HCT116 (cell line): ENCODE data around the gene NUDT9. TPM values are rescaled to one million over a fixed set of nuclear protein-coding genes. Genes with fewer than 3 reads are reported as not detected.
"Not testable (repeated sequence)": the region's sequence is repeated elsewhere in the genome, so short reads cannot be mapped to it uniquely, and the experiment has no call there.

ENCODE experiments used
- ATAC-seq: fragments of 200-7000 bp; cut with Tn5 transposase; 2 replicates; pipeline ENCODE4 v1.9.1; 2020; ENCODE audit warnings: mild to moderate bottlenecking, moderate library complexity
- BruUV-seq: library from RNA; stranded (reverse); fragments of 400-500 nt; replicated peaks from 2 replicates; lab custom pipeline; 2021; lab: Mats Ljungman, UMichigan
- CTCF ChIA-PET: fragments of 300-600 bp; sonication (Branson Sonifier 250); formaldehyde crosslinking; loops from one replicate; lab custom pipeline; 2021; ENCODE audit warnings: antibody characterized with exemption; lab: Charles Lee
- POLR2A ChIA-PET: fragments of 300-600, 350-600 bp; sonication (Branson Sonifier 250); formaldehyde crosslinking; loops from one replicate; lab custom pipeline; 2021; ENCODE audit warnings: antibody characterized with exemption; lab: Charles Lee
- RAD21 ChIA-PET, 2 experiments: fragments of 300-600 bp; sonication (Branson Sonifier 250); formaldehyde crosslinking; loops; one replicate each; lab custom pipeline; 2023; ENCODE audit warnings: low total read pairs in 2 of 2; ENCODE audit not compliant: uncharacterized antibody in 2 of 2, unreplicated experiment in 2 of 2, low non-redundant PET in 1 of 2; lab: Charles Lee
- DNase-seq: peaks from one replicate; pipeline ENCODE4 v3.0.0-alpha.2; 2010; ENCODE audit warnings: low read depth, low spot score
- H2AFZ ChIP-seq: fragments of 200-600 bp; shearing (Covaris generic), sonication (generic); 2 replicates; pipeline ENCODE4 v1.6.1; 2017; ENCODE audit warnings: low read depth, mixed run types, mixed read lengths, antibody characterized with exemption, low read length; ENCODE audit not compliant: poor library complexity, severe bottlenecking
- H3K27ac ChIP-seq: 2 replicates; pipeline ENCODE4 v1.5.1; 2012; ENCODE audit warnings: low read depth, low read length
- H3K27me3 ChIP-seq: fragments of 200-600 bp; sonication (generic); 2 replicates; pipeline ENCODE4 v1.6.1; 2016; ENCODE audit warnings: mixed run types, low read length, mixed read lengths; ENCODE audit not compliant: insufficient read depth
- H3K36me3 ChIP-seq, 2 experiments: fragments of 200-500 bp in 1 of 2; fragments of 200-600 bp in 1 of 2; sonication (Bioruptor generic) in 1 of 2; sonication (generic) in 1 of 2; 2 replicates each; pipeline versions ENCODE4 v1.5.1 to v1.6.1; 2014 to 2016; ENCODE audit warnings: low read length in 2 of 2, inconsistent platforms in 1 of 2, mixed read lengths in 1 of 2, mixed run types in 1 of 2; ENCODE audit not compliant: insufficient read depth in 2 of 2, control insufficient read depth in 1 of 2
- H3K4me1 ChIP-seq, 2 experiments: fragments of 200-600 bp in 1 of 2; sonication (generic) in 1 of 2; 2 replicates each; pipeline versions ENCODE4 v1.5.1 to v1.6.1; 2012 to 2017; ENCODE audit warnings: low read length in 2 of 2, inconsistent platforms in 1 of 2, mild to moderate bottlenecking in 1 of 2, mixed read lengths in 1 of 2, mixed run types in 1 of 2, moderate library complexity in 1 of 2; ENCODE audit not compliant: insufficient read depth in 2 of 2, control insufficient read depth in 1 of 2
- H3K4me2 ChIP-seq: fragments of 200-600 bp; sonication (generic); 2 replicates; pipeline ENCODE4 v1.6.1; 2017; ENCODE audit warnings: mixed run types, low read length, mixed read lengths
- H3K4me3 ChIP-seq, 2 experiments: fragments of 200-600 bp in 1 of 2; sonication (generic) in 1 of 2; replicated peaks in 1 of 2; 2 replicates each; pipeline ENCODE4 v1.5.1; 2011 to 2016; ENCODE audit warnings: low read length in 2 of 2, control low read depth in 1 of 2, low read depth in 1 of 2, mild to moderate bottlenecking in 1 of 2, mixed read lengths in 1 of 2, mixed run types in 1 of 2
- H3K79me2 ChIP-seq: fragments of 200-600 bp; sonication (generic); 2 replicates; pipeline ENCODE4 v1.6.1; 2017; ENCODE audit warnings: mild to moderate bottlenecking, mixed run types, low read length, moderate library complexity, mixed read lengths; ENCODE audit not compliant: insufficient read depth
- H3K9ac ChIP-seq: fragments of 200-600 bp; sonication (generic); 2 replicates; pipeline ENCODE4 v1.6.1; 2016; ENCODE audit warnings: low read length, mixed read lengths
- H3K9me2 ChIP-seq: fragments of 200-600 bp; sonication (generic), shearing (Covaris generic); 2 replicates; pipeline ENCODE4 v1.6.1; 2017; ENCODE audit warnings: mixed run types, mild to moderate bottlenecking, moderate library complexity; ENCODE audit not compliant: insufficient read depth
- H3K9me3 ChIP-seq, 2 experiments: fragments of 200-500 bp in 1 of 2; fragments of 200-600 bp in 1 of 2; sonication (Bioruptor generic) in 1 of 2; sonication (generic) in 1 of 2; 2 replicates each; pipeline ENCODE4 v1.6.1; 2014 to 2017; ENCODE audit warnings: low read length in 2 of 2, mixed read lengths in 2 of 2, inconsistent platforms in 1 of 2, low read depth in 1 of 2, mild to moderate bottlenecking in 1 of 2, mixed run types in 1 of 2, moderate library complexity in 1 of 2; ENCODE audit not compliant: control insufficient read depth in 1 of 2, insufficient read depth in 1 of 2
- H4K20me1 ChIP-seq: fragments of 200-600 bp; sonication (generic), shearing (Covaris generic); 2 replicates; pipeline ENCODE4 v1.6.1; 2017; ENCODE audit warnings: mixed run types, mild to moderate bottlenecking, moderate library complexity; ENCODE audit not compliant: insufficient read depth
- JUND ChIP-seq: IDR thresholded peaks from 2 replicates; pipeline ENCODE4 v1.6.1; 2012
- SRF ChIP-seq: IDR thresholded peaks from 2 replicates; pipeline ENCODE4 v1.6.1; 2012; ENCODE audit warnings: low read depth
- ZNF274 ChIP-seq: fragments of 200-500 bp; sonication (Bioruptor generic); IDR thresholded peaks from 2 replicates; pipeline ENCODE4 v1.6.1; 2014; ENCODE audit warnings: mild to moderate bottlenecking, low read depth, low read length, inconsistent platforms
- intact Hi-C: fragments of 100-400 bp; cut with micrococcal nuclease; formaldehyde crosslinking; loops from 2 replicates; pipeline ENCODE4 v1.10.0; 2022
- total RNA-seq: library from RNA; stranded (reverse); gene quantifications from one replicate; pipeline ENCODE4 v1.2.1, GENCODE V29; 2021; ENCODE audit not compliant: unreplicated experiment
- TF ChIP-seq, protein P1 (sequence below), 3 experiments: fragments of 200-600 bp in 1 of 3; sonication (generic) in 1 of 3; IDR thresholded peaks in 2 of 3; conservative IDR thresholded peaks in 1 of 3; 2 replicates each; pipeline ENCODE4 v1.5.1; 2012 to 2017; ENCODE audit warnings: low read depth in 2 of 3, low read length in 2 of 3, antibody characterized with exemption in 1 of 3, borderline replicate concordance in 1 of 3, control low read depth in 1 of 3, mild to moderate bottlenecking in 1 of 3, mixed read lengths in 1 of 3, mixed run types in 1 of 3, moderate library complexity in 1 of 3; ENCODE audit not compliant: insufficient read depth in 1 of 3

Gene NUDT9
- total RNA-seq, 1 experiment from 2014 or later: 13.5 TPM

DNA sequence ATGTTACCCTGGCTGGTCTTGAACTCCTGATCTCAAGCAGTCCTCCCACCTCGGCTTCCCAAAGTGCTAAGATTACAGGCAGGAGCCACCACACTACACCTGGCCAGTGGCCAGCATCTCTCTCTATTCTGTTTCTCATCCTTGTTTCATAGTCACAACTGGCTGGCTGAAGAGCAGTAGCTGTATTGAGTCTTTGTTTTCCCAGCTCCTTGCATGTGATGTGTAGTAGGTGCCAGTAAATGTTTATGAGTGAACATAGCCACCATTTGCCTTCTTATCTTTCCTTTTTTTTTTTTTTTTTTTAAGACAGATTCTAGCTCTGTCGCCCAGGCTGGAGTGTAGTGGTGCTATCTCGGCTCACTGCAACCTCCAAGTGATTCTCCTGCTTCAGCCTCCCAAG is 23.6 kb downstream of the NUDT9 start:
- no peak for DNase-seq
- no peaks in the 10 kb centered on the region for H3K9me3 ChIP-seq
- RAD21 ChIA-PET: no interaction called here
- no peaks in the 10 kb centered on the region for H4K20me1 ChIP-seq
- intact Hi-C loops: no loop called here
- H3K9me2 ChIP-seq: no peaks in the 10 kb centered on the region
- H3K79me2 ChIP-seq: no peaks in the 10 kb centered on the region
- H3K27me3 ChIP-seq: no peaks in the 10 kb centered on the region
- TF ChIP-seq SRF: no peak
- no peak for TF ChIP-seq JUND
- TF ChIP-seq, all 23 proteins: peak for 0
- ATAC-seq: no peak
- Histone ChIP-seq H3K9ac (no peak overlapping the region), H3K4me1 (no peaks in the 10 kb centered on the region), H3K27ac (no peak overlapping the region), H3K4me3 (no peak overlapping the region), H3K4me2 (no peak overlapping the region), H2AFZ (no peak overlapping the region), H3K36me3 (peaks cover 8 to 13% of the 10 kb centered on the region in 2 experiments; a peak in 3 of 4 replicates)
- POLR2A ChIA-PET: no interaction called here
- no TSS peak for BruUV-seq
- CTCF ChIA-PET: no interaction called here

DNA sequence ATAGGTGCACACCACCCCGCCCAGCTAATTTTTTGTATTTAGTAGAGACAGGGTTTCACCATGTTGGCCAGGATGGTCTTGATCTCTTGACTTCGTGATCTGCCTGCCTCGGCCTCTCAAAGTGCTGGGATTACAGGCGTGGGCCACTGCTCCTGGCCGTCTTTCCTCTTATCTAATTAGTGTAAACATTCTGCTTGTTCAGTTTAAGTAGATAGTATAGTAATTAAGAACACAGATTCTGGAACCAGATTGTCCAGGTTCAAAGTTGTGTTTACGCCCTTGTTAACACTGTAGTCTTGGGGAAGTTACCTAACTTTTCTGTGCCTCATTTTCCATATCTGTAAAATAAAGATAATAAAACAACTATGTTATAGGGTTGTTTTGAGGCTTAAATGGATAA is 24.0 kb downstream of the NUDT9 start:
- H3K9me3 ChIP-seq, H3K4me2 ChIP-seq, BruUV-seq, H3K9me2 ChIP-seq, H3K27me3 ChIP-seq, CTCF ChIA-PET, H3K4me1 ChIP-seq, ATAC-seq, DNase-seq, H3K9ac ChIP-seq, H3K27ac ChIP-seq, H4K20me1 ChIP-seq, intact Hi-C loops, H3K4me3 ChIP-seq, H3K79me2 ChIP-seq, RAD21 ChIA-PET, H2AFZ ChIP-seq, POLR2A ChIA-PET: not testable (repeated sequence)
- H3K36me3 ChIP-seq: peaks cover 8 to 13% of the 10 kb centered on the region in 2 experiments; a peak in 3 of 4 replicates

DNA sequence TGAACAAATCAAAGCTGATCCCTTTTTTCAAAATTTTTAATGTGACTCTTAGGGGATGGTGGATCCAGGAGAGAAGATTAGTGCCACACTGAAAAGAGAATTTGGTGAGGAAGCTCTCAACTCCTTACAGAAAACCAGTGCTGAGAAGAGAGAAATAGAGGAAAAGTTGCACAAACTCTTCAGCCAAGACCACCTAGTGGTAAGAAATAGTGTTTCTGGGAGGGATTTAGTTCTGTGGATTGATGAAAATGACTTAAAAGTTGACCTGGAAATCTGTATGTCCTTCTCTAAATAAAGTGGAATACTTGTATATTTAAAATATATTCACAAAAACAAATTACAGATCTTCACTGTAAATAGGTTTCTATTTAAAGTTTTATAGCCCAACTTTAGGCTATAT is 29.2 kb downstream of the NUDT9 start:
- TF ChIP-seq, protein P1, sequence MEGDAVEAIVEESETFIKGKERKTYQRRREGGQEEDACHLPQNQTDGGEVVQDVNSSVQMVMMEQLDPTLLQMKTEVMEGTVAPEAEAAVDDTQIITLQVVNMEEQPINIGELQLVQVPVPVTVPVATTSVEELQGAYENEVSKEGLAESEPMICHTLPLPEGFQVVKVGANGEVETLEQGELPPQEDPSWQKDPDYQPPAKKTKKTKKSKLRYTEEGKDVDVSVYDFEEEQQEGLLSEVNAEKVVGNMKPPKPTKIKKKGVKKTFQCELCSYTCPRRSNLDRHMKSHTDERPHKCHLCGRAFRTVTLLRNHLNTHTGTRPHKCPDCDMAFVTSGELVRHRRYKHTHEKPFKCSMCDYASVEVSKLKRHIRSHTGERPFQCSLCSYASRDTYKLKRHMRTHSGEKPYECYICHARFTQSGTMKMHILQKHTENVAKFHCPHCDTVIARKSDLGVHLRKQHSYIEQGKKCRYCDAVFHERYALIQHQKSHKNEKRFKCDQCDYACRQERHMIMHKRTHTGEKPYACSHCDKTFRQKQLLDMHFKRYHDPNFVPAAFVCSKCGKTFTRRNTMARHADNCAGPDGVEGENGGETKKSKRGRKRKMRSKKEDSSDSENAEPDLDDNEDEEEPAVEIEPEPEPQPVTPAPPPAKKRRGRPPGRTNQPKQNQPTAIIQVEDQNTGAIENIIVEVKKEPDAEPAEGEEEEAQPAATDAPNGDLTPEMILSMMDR (IDR thresholded peaks at IDR 0.05 in 2 of 3, conservative IDR thresholded peaks at IDR 0.05 in 1 of 3; ENCODE audit: borderline replicate concordance in 1 of 3, insufficient read depth in 1 of 3, low read depth in 2 of 3, low read length in 2 of 3): peak in 2 of 3 experiments; percentile 23 to 41; a peak in 3 of 6 replicates
- TF ChIP-seq ZNF274: no peak
- ChIA-PET POLR2A (no interaction called here), RAD21 (no interaction called here), CTCF (interaction anchor here (0.7 kb wide), 1 partner anchor 76 kb away, joined by 3 read pairs; no protein-coding TSS in a partner anchor)
- no peaks in the 10 kb centered on the region for H3K9me3 ChIP-seq
- H3K4me3 ChIP-seq: no peak overlapping the region
- H2AFZ ChIP-seq: no peak overlapping the region
- no peak overlapping the region for H3K9ac ChIP-seq
- ATAC-seq (no peak), DNase-seq (no peak)
- peaks cover 0 to 3% of the 10 kb centered on the region in 2 experiments; a peak in 1 of 4 replicates for H3K36me3 ChIP-seq
- no peaks in the 10 kb centered on the region for H3K4me1 ChIP-seq
- no peaks in the 10 kb centered on the region for H3K9me2 ChIP-seq
- H3K4me2 ChIP-seq: no peak overlapping the region
- H3K27ac ChIP-seq: no peak overlapping the region
- 0 out of 2 replicates have a peak, but pooled peaks cover 3% of the 10 kb centered on the region for H4K20me1 ChIP-seq
- no peaks in the 10 kb centered on the region for H3K79me2 ChIP-seq
- intact Hi-C loops: no loop called here
- H3K27me3 ChIP-seq: no peaks in the 10 kb centered on the region
- BruUV-seq: no TSS peak
